Fibroblast of lung (primary cell): ENCODE measurements around the gene KRTAP1-4. TPM values are rescaled to one million over a fixed set of nuclear protein-coding genes. Genes with fewer than 3 reads are reported as not detected.
"Not testable (repeated sequence)": the region's sequence is repeated elsewhere in the genome, so short reads cannot be mapped to it uniquely, and the experiment has no call there.

Experiments used
- DNase-seq, 2 donors: peaks; one replicate each; pipeline versions ENCODE4 v3.0.0 to v3.0.0-alpha.2; 2010; ENCODE audit warnings: low read depth in 2 of 2
- H2AFZ ChIP-seq: 2 replicates; pipeline ENCODE4 v1.5.1; 2012; ENCODE audit warnings: low read length, control low read depth, inconsistent platforms
- H3K27ac ChIP-seq: 2 replicates; pipeline ENCODE4 v1.5.1; 2011; ENCODE audit warnings: low read length, control low read depth; ENCODE audit not compliant: insufficient read depth
- H3K27me3 ChIP-seq: 2 replicates; pipeline ENCODE4 v1.5.1; 2011; ENCODE audit warnings: mild to moderate bottlenecking, low read length; ENCODE audit not compliant: control insufficient read depth, insufficient read depth
- H3K36me3 ChIP-seq: 2 replicates; pipeline ENCODE4 v1.5.1; 2011; ENCODE audit warnings: low read length; ENCODE audit not compliant: control insufficient read depth, insufficient read depth
- H3K4me1 ChIP-seq: 2 replicates; pipeline ENCODE4 v1.5.1; 2011; ENCODE audit warnings: low read length; ENCODE audit not compliant: control insufficient read depth, insufficient read depth; ENCODE audit errors: extremely low read depth
- H3K4me2 ChIP-seq: 2 replicates; pipeline ENCODE4 v1.5.1; 2011; ENCODE audit warnings: low read length, control low read depth; ENCODE audit not compliant: insufficient read depth; ENCODE audit errors: extremely low read depth
- H3K4me3 ChIP-seq, 4 experiments: fragments of 200-600 bp in 1 of 4; sonication (generic) in 1 of 4; replicated peaks in 1 of 4; 2 replicates each; pipeline ENCODE4 v1.5.1; 2011 to 2016; ENCODE audit warnings: low read length in 4 of 4, low read depth in 3 of 4, mild to moderate bottlenecking in 3 of 4, control low read depth in 2 of 4, inconsistent platforms in 1 of 4, mixed read lengths in 1 of 4; ENCODE audit not compliant: insufficient read depth in 1 of 4; ENCODE audit errors: control extremely low read depth in 1 of 4
- H3K79me2 ChIP-seq: 2 replicates; pipeline ENCODE4 v1.5.1; 2012; ENCODE audit warnings: mild to moderate bottlenecking, low read length, inconsistent platforms; ENCODE audit not compliant: control insufficient read depth, insufficient read depth
- H3K9ac ChIP-seq: 2 replicates; pipeline ENCODE4 v1.5.1; 2011; ENCODE audit warnings: mild to moderate bottlenecking, low read length, control low read depth; ENCODE audit not compliant: insufficient read depth
- H3K9me3 ChIP-seq: 2 replicates; pipeline ENCODE4 v1.5.1; 2012; ENCODE audit warnings: low read depth, low read length; ENCODE audit not compliant: control insufficient read depth, insufficient read depth
- H4K20me1 ChIP-seq: 2 replicates; pipeline ENCODE4 v1.5.1; 2011; ENCODE audit warnings: low read length; ENCODE audit not compliant: control insufficient read depth, insufficient read depth; ENCODE audit errors: extremely low read depth
- CTCF ChIP-seq, 2 donors: IDR thresholded peaks in 1 of 2; conservative IDR thresholded peaks in 1 of 2; 1 replicate in 1 of 2; 2 replicates in 1 of 2; pipeline ENCODE4 v1.5.1; 2011 to 2012; ENCODE audit warnings: low read length in 2 of 2, control low read depth in 1 of 2, inconsistent platforms in 1 of 2, low read depth in 1 of 2, mild to moderate bottlenecking in 1 of 2
- EZH2 ChIP-seq: IDR thresholded peaks from 2 replicates; pipeline ENCODE4 v1.5.1; 2012; ENCODE audit warnings: low read length, control low read depth, mild to moderate bottlenecking; ENCODE audit errors: missing control alignments
- polyA plus RNA-seq, 2 donors: library from polyadenylated mRNA; depleted of rRNA in 1 of 2; stranded (reverse) in 1 of 2; unstranded in 1 of 2; fragments of >200 nt; gene quantifications; 2 replicates each; pipeline ENCODE4 v1.2.1, GENCODE V29; 2011 to 2012; ENCODE audit warnings: missing spikeins in 1 of 2
- total RNA-seq: library from RNA; depleted of rRNA; stranded (reverse); fragments of >200 nt; gene quantifications from 2 replicates; pipeline ENCODE4 v1.2.1, GENCODE V29; 2014

KRTAP1-4 gene
- total and polyA plus RNA-seq, 2 donors (not counting 1 experiment from before 2014, with no cell fraction given) = not detected

- Histone ChIP-seq H3K4me3 (no peak within 1 kb of the TSS), H3K79me2 (no peaks in the 10 kb centered on the region), H3K4me2 (no peak within 1 kb of the TSS), H3K27ac (peak within 1 kb of the TSS; percentile 46), H4K20me1 (no peaks in the 10 kb centered on the region), H3K9ac (no peak within 1 kb of the TSS), H3K9me3 (no peaks in the 10 kb centered on the region), H3K36me3 (no peaks in the 10 kb centered on the region), H3K27me3 (no peaks in the 10 kb centered on the region), H2AFZ (no peak within 1 kb of the TSS), H3K4me1 (peaks cover 24% of the 10 kb centered on the region)
- peak; percentile 30 to 99 for DNase-seq
- no peak for TF ChIP-seq CTCF (conservative IDR thresholded peaks at IDR 0.05 in 1 of 2, IDR thresholded peaks at IDR 0.05 in 1 of 2; ENCODE audit: low read depth in 1 of 2, low read length in 2 of 2)
These were observed 36.0 kb upstream of the KRTAP1-4 start, which contains the start of gene KRTAP2-4 for GRCh38 chr17:41065829-41066624. Gene KRTAP2-4, minus strand, starts transcription at chr17:41065879. Its CDS starts 34 bp downstream, at chr17:41065845.

GRCh38 chr17:41065016-41065689 is 35.2 kb upstream of the KRTAP1-4 start:
- not testable (repeated sequence) for H4K20me1 ChIP-seq, H3K27ac ChIP-seq, H3K27me3 ChIP-seq, H2AFZ ChIP-seq, H3K9me3 ChIP-seq, DNase-seq, H3K9ac ChIP-seq, H3K79me2 ChIP-seq, H3K4me3 ChIP-seq, H3K36me3 ChIP-seq, H3K4me2 ChIP-seq
- peaks cover 29% of the 10 kb centered on the region for H3K4me1 ChIP-seq

- H4K20me1 ChIP-seq = no peaks in the 10 kb centered on the region
- peaks cover 36% of the 10 kb centered on the region for H3K4me1 ChIP-seq
- TF ChIP-seq CTCF (conservative IDR thresholded peaks at IDR 0.05 in 1 of 2, IDR thresholded peaks at IDR 0.05 in 1 of 2; ENCODE audit: low read depth in 1 of 2, low read length in 2 of 2) (no peak), EZH2 (no peak)
- H3K27ac ChIP-seq = no peak overlapping the region
- no peak overlapping the region for H3K4me2 ChIP-seq
- no peak overlapping the region for H3K9ac ChIP-seq
- no peak overlapping the region for H3K4me3 ChIP-seq
- no peak for DNase-seq
- H3K79me2 ChIP-seq = no peaks in the 10 kb centered on the region
- no peaks in the 10 kb centered on the region for H3K9me3 ChIP-seq
- no peak overlapping the region for H2AFZ ChIP-seq
- no peaks in the 10 kb centered on the region for H3K36me3 ChIP-seq
- no peaks in the 10 kb centered on the region for H3K27me3 ChIP-seq
These were observed 34.3 kb upstream of the KRTAP1-4 start for GRCh38 chr17:41064301-41064700.
